Neural progenitor cell (in vitro differentiated cells): ENCODE data around the gene CCSER1.

ENCODE experiments used
- CTCF ChIP-seq: fragments of 200-600 bp; sonication (generic); IDR thresholded peaks from 2 replicates; pipeline ENCODE4 v1.5.1; 2017; ENCODE audit warnings: antibody characterized with exemption, mild to moderate bottlenecking
- EZH2 ChIP-seq: fragments of 200-600 bp; sonication (generic); IDR thresholded peaks from 2 replicates; pipeline ENCODE4 v1.6.1; 2017; ENCODE audit warnings: antibody characterized with exemption, mild to moderate bottlenecking, moderate library complexity
- EZH2phosphoT487 ChIP-seq: fragments of 200-600 bp; sonication (generic); IDR thresholded peaks from 2 replicates; pipeline ENCODE4 v1.6.1; 2017; ENCODE audit warnings: antibody characterized with exemption

GRCh38 chr4:91567594-91567993, 1440.4 kb downstream of the CCSER1 start:
- no peak for TF ChIP-seq CTCF
- no peak for TF ChIP-seq EZH2
- TF ChIP-seq EZH2phosphoT487 = no peak
